IMR-90 (cell line): ENCODE results near the gene PARP2. TPM values are rescaled to one million over a fixed set of nuclear protein-coding genes. Genes with fewer than 3 reads are reported as not detected.

Source experiments
- ATAC-seq: fragments of 200-7000 bp; cut with Tn5 transposase; 2 replicates; pipeline ENCODE4 v1.9.1; 2020; ENCODE audit warnings: low read depth, mild to moderate bottlenecking, moderate library complexity
- BruUV-seq: library from RNA; stranded (reverse); fragments of 400-500 nt; replicated peaks from 2 replicates; lab custom pipeline; 2021; lab: Mats Ljungman, UMichigan
- CTCF ChIA-PET: fragments of 300-600 bp; formaldehyde crosslinking; extraction: SDS; loops from one replicate; lab custom pipeline; 2021; ENCODE audit warnings: antibody characterized with exemption; lab: Yijun Ruan, JAX
- POLR2A ChIA-PET: fragments of 300-600 bp; sonication (Branson Sonifier 250); formaldehyde crosslinking; loops from one replicate; lab custom pipeline; 2022; ENCODE audit warnings: antibody characterized with exemption; ENCODE audit not compliant: unreplicated experiment; lab: Charles Lee
- DNase-seq: peaks from one replicate; pipeline ENCODE4 v3.0.0; 2013
- H2AFZ ChIP-seq: replicated peaks from 2 replicates; pipeline ENCODE3; 2013; ENCODE audit warnings: low read length, mild to moderate bottlenecking; ENCODE audit not compliant: poor library complexity
- H2AK5ac ChIP-seq: 2 replicates; pipeline ENCODE4 v1.6.1; 2013; ENCODE audit warnings: low read depth, low read length, inconsistent platforms
- H2AK9ac ChIP-seq: replicated peaks from 2 replicates; pipeline ENCODE3; 2013; ENCODE audit warnings: mild to moderate bottlenecking, low read depth, low read length, moderate library complexity; ENCODE audit not compliant: poor library complexity
- H2BK120ac ChIP-seq: 2 replicates; pipeline ENCODE4 v1.6.1; 2013; ENCODE audit warnings: low read depth, low read length, inconsistent platforms
- H2BK15ac ChIP-seq: 3 replicates; pipeline ENCODE4 v1.6.1; 2013; ENCODE audit warnings: low read depth, low read length, inconsistent platforms
- H2BK20ac ChIP-seq: 2 replicates; pipeline ENCODE4 v1.6.1; 2013; ENCODE audit warnings: low read depth, mild to moderate bottlenecking, inconsistent platforms, low read length, moderate library complexity
- H2BK5ac ChIP-seq: 2 replicates; pipeline ENCODE4 v1.6.1; 2013; ENCODE audit warnings: mild to moderate bottlenecking, low read depth, low read length, inconsistent platforms; ENCODE audit not compliant: poor library complexity, severe bottlenecking
- H3K14ac ChIP-seq: replicated peaks from 2 replicates; pipeline ENCODE4 v1.6.1; 2013; ENCODE audit warnings: low read depth, low read length, inconsistent platforms
- H3K18ac ChIP-seq: 2 replicates; pipeline ENCODE4 v1.6.1; 2013; ENCODE audit warnings: low read depth, low read length, control low read depth
- H3K23ac ChIP-seq: 2 replicates; pipeline ENCODE4 v1.6.1; 2013; ENCODE audit warnings: low read depth, low read length, inconsistent platforms
- H3K27ac ChIP-seq: 2 replicates; pipeline ENCODE4 v1.5.1; 2013; ENCODE audit warnings: mild to moderate bottlenecking, control low read depth, low read length; ENCODE audit not compliant: insufficient read depth
- H3K27me3 ChIP-seq: 2 replicates; pipeline ENCODE4 v1.6.1; 2013; ENCODE audit warnings: low read length; ENCODE audit not compliant: control insufficient read depth, insufficient read depth
- H3K36me3 ChIP-seq: 2 replicates; pipeline ENCODE4 v1.6.1; 2013; ENCODE audit warnings: low read length, mixed read lengths; ENCODE audit not compliant: control insufficient read depth, insufficient read depth
- H3K4ac ChIP-seq: 2 replicates; pipeline ENCODE4 v1.6.1; 2013; ENCODE audit warnings: low read depth, low read length, inconsistent platforms
- H3K4me1 ChIP-seq: 2 replicates; pipeline ENCODE4 v1.6.1; 2013; ENCODE audit warnings: low read length, mixed read lengths; ENCODE audit not compliant: control insufficient read depth, insufficient read depth
- H3K4me2 ChIP-seq: 2 replicates; pipeline ENCODE4 v1.6.1; 2013; ENCODE audit warnings: low read depth, mild to moderate bottlenecking, control low read depth, low read length, moderate library complexity
- H3K4me3 ChIP-seq: 2 replicates; pipeline ENCODE4 v1.5.1; 2013; ENCODE audit warnings: low read depth, mild to moderate bottlenecking, control low read depth, low read length, moderate library complexity; ENCODE audit not compliant: insufficient read depth
- H3K56ac ChIP-seq: 2 replicates; pipeline ENCODE4 v1.6.1; 2013; ENCODE audit warnings: low read length, inconsistent platforms; ENCODE audit not compliant: insufficient read depth; ENCODE audit errors: extremely low read depth
- H3K79me1 ChIP-seq, 2 experiments: 2 replicates each; pipeline ENCODE4 v1.6.1; 2013; ENCODE audit warnings: low read length in 2 of 2, inconsistent platforms in 1 of 2, low read depth in 1 of 2
- H3K9ac ChIP-seq: 2 replicates; pipeline ENCODE4 v1.6.1; 2013; ENCODE audit warnings: low read depth, low read length, control low read depth
- H3K9me1 ChIP-seq: 2 replicates; pipeline ENCODE4 v1.6.1; 2013; ENCODE audit warnings: low read length, inconsistent platforms; ENCODE audit not compliant: insufficient read depth
- H3K9me3 ChIP-seq: 2 replicates; pipeline ENCODE4 v1.6.1; 2013; ENCODE audit warnings: low read length; ENCODE audit not compliant: control insufficient read depth, insufficient read depth
- H4K20me1 ChIP-seq: 2 replicates; pipeline ENCODE4 v1.6.1; 2013; ENCODE audit warnings: low read length, inconsistent platforms; ENCODE audit not compliant: insufficient read depth
- H4K5ac ChIP-seq: 2 replicates; pipeline ENCODE4 v1.6.1; 2013; ENCODE audit warnings: mild to moderate bottlenecking, low read depth, low read length, control low read depth
- H4K8ac ChIP-seq, 2 experiments: 2 replicates each; pipeline ENCODE4 v1.6.1; 2013; ENCODE audit warnings: low read depth in 2 of 2, low read length in 2 of 2, control low read depth in 1 of 2, inconsistent platforms in 1 of 2
- H4K91ac ChIP-seq: 2 replicates; pipeline ENCODE4 v1.6.1; 2013; ENCODE audit warnings: low read depth, low read length, inconsistent platforms; ENCODE audit not compliant: insufficient read depth
- ELK1 ChIP-seq: fragments of 150-350 bp; IDR thresholded peaks from 2 replicates; pipeline ENCODE4 v1.6.1; 2016; ENCODE audit warnings: low read depth, mild to moderate bottlenecking, low read length, moderate library complexity, borderline replicate concordance
- POLR2A ChIP-seq: IDR thresholded peaks from 2 replicates; pipeline ENCODE4 v1.6.1; 2012; ENCODE audit warnings: mild to moderate bottlenecking, low read depth, low read length
- WGBS, 2 experiments: methylation state at CpG; one replicate each; pipeline versions ENCODE4 v1.1.5 to v1.1.7; 2013; ENCODE audit warnings: missing lambda C conversion rate in 2 of 2; ENCODE audit not compliant: insufficient read length in 1 of 2; ENCODE audit errors: extremely low coverage in 2 of 2; 5-methylcytosine and 5-hydroxymethylcytosine counted together
- dilution Hi-C: fragments of 300-500 bp; cut with HindIII; formaldehyde crosslinking; loops from one replicate; pipeline ENCODE4 v1.14.3; 2018; ENCODE audit warnings: low sequenced_read_pairs; ENCODE audit not compliant: unreplicated experiment
- in situ Hi-C: fragments of 300-500 bp; cut with MboI; formaldehyde crosslinking; loops from 3 replicates; pipeline ENCODE4 v1.14.3; 2019; ENCODE audit warnings: low sequenced_read_pairs, inconsistent platforms, mixed read lengths
- intact Hi-C: fragments of 100-400 bp; cut with micrococcal nuclease; formaldehyde crosslinking; loops from 2 replicates; pipeline ENCODE4 v1.10.0; 2022
- polyA plus RNA-seq, 3 experiments: library from polyadenylated mRNA; depleted of rRNA; stranded (reverse); fragments of >200 nt; gene quantifications; 2 replicates each; pipeline ENCODE4 v1.2.3, GENCODE V29; 2012; ENCODE audit warnings: low replicate concordance in 1 of 3
- total RNA-seq: library from RNA; depleted of rRNA; stranded (reverse); fragments of >200 nt; gene quantifications from 2 replicates; pipeline ENCODE4 v1.2.3, GENCODE V29; 2012

PARP2 gene
- total and polyA plus RNA-seq, 2 of the 4 experiments (the other 2 are of a cell fraction) = 11.7 to 19.1 TPM

GRCh38 chr14:20317720-20318119 lies 25.7 kb upstream of the PARP2 start:
- dilution Hi-C loops = no loop called here
- H3K4ac ChIP-seq = no peak overlapping the region
- ChIA-PET CTCF (interaction anchor here (0.7 to 1.4 kb wide), 2 partner anchors 10 to 13 kb away, joined by 4 read pairs; no protein-coding TSS in a partner anchor), POLR2A (no interaction called here)
- no peak overlapping the region for H3K27ac ChIP-seq
- intact Hi-C loops = loop anchor here (10.0 kb wide), 1 partner anchor 77 kb away; no protein-coding TSS in a partner anchor
- H4K8ac ChIP-seq = no peak overlapping the region
- DNase-seq (no peak), ATAC-seq (no peak)
- peaks cover 35% of the 10 kb centered on the region for H3K36me3 ChIP-seq
- H3K9me3 ChIP-seq = no peaks in the 10 kb centered on the region
- H3K9ac ChIP-seq = no peak overlapping the region
- WGBS, 2 experiments = 100% methylated on average over 10 of the region's 16 CpGs; no CpG with 5 or more reads in 1 of the 2 experiments
- H4K5ac ChIP-seq = no peak overlapping the region
- H2BK120ac ChIP-seq = no peak overlapping the region
- H3K79me1 ChIP-seq = peaks cover 6% of the 10 kb centered on the region in 2 experiments; a peak in 1 of 4 replicates
- H3K14ac ChIP-seq = no peak overlapping the region
- no TSS peak for BruUV-seq
- no peaks in the 10 kb centered on the region for H3K9me1 ChIP-seq
- no peak overlapping the region for H2BK5ac ChIP-seq
- no peak overlapping the region for H3K23ac ChIP-seq
- H2AK9ac ChIP-seq = peak overlapping the region; percentile 61
- H3K27me3 ChIP-seq = no peaks in the 10 kb centered on the region
- in situ Hi-C loops = no loop called here
- H3K4me3 ChIP-seq = no peak overlapping the region
- no peak overlapping the region for H2AK5ac ChIP-seq
- no peak overlapping the region for H3K4me2 ChIP-seq
- H3K56ac ChIP-seq = no peak overlapping the region
- H2BK20ac ChIP-seq = no peak overlapping the region
- no peak overlapping the region for H4K91ac ChIP-seq
- no peak overlapping the region for H3K18ac ChIP-seq
- no peak overlapping the region for H2BK15ac ChIP-seq
- H2AFZ ChIP-seq = no peak overlapping the region
- H3K4me1 ChIP-seq = no peaks in the 10 kb centered on the region
- H4K20me1 ChIP-seq = no peaks in the 10 kb centered on the region; the same call in 1 of the 2 replicates
- TF ChIP-seq ELK1 (no peak), POLR2A (no peak)
